ENCODE measurements around the gene CSK.

- TF ChIP-seq RARB (CRISPR knock-in tag; IDR thresholded peaks at IDR 0.05) (no peak), CTCF (IDR thresholded peaks at IDR 0.05) (no peak), POLR2A (IDR thresholded peaks at IDR 0.05; ENCODE audit: low read length) (no peak), MAX (IDR thresholded peaks at IDR 0.05) (no peak)
Observed at GRCh38 chr15:74769463-74770025, 12.3 kb upstream of the CSK start.
